ENCODE results near the gene SHC1.

The SHC1 gene

GRCh38 chr1:155008015-155008941 is 37.7 kb upstream of the SHC1 start:
- no peak for FAIRE-seq
- DNase-seq (ENCODE audit: low spot score): no peak

- no peak for FAIRE-seq
Observed at GRCh38 chr1:155007251-155007828, 36.8 kb upstream of the SHC1 start.

GRCh38 chr1:155006601-155007101 is 36.1 kb upstream of the SHC1 start:
- FAIRE-seq: no peak
- DNase-seq (ENCODE audit: low spot score): no peak

More at GRCh38 chr1:155007251-155007828, 36.8 kb upstream of the SHC1 start:
- DNase-seq (ENCODE audit: low spot score): no peak

GRCh38 chr1:155005076-155006011 is 34.8 kb upstream of the SHC1 start:
- FAIRE-seq: no peak
- DNase-seq (ENCODE audit: low spot score): no peak

GRCh38 chr1:155004352-155005075 is 34.0 kb upstream of the SHC1 start:
- DNase-seq (ENCODE audit: low spot score) (no peak), FAIRE-seq (no peak)

GRCh38 chr1:155003766-155004351 is 33.3 kb upstream of the SHC1 start:
- peak; percentile 55 for DNase-seq (ENCODE audit: low spot score)
- FAIRE-seq: no peak

- DNase-seq (ENCODE audit: low spot score) (peak; percentile 21), FAIRE-seq (no peak)
Observed at GRCh38 chr1:155003227-155003765, 32.7 kb upstream of the SHC1 start.

GRCh38 chr1:155002464-155003226 is 32.1 kb upstream of the SHC1 start, which contains the start of gene ZBTB7B:
TSS of gene ZBTB7B (plus strand) at chr1:155002802. CDS start at chr1:155014661, 11,859 bp downstream.
- FAIRE-seq (no peak), DNase-seq (ENCODE audit: low spot score) (no peak)

GRCh38 chr1:155001675-155002463 is 31.3 kb upstream of the SHC1 start:
- peak; percentile 96 for DNase-seq (ENCODE audit: low spot score)
- peak; percentile 74 for FAIRE-seq

- FAIRE-seq: no peak
- DNase-seq (ENCODE audit: low spot score): no peak
Observed at GRCh38 chr1:155001425-155001674, 30.8 kb upstream of the SHC1 start.

GRCh38 chr1:155000726-155001424 is 30.3 kb upstream of the SHC1 start:
- FAIRE-seq (peak; percentile 2), DNase-seq (ENCODE audit: low spot score) (peak; percentile 64)

- no peak for DNase-seq (ENCODE audit: low spot score)
- no peak for FAIRE-seq
Observed at GRCh38 chr1:155000411-155000725, 29.8 kb upstream of the SHC1 start.

- DNase-seq (ENCODE audit: low spot score) (no peak), FAIRE-seq (no peak)
Observed at GRCh38 chr1:154999571-155000410, 29.2 kb upstream of the SHC1 start.

- DNase-seq (ENCODE audit: low spot score) (no peak), FAIRE-seq (no peak)
Observed at GRCh38 chr1:154998818-154999570, 28.4 kb upstream of the SHC1 start.

- no peak for FAIRE-seq
- no peak for DNase-seq (ENCODE audit: low spot score)
Observed at GRCh38 chr1:154998201-154998780, 27.7 kb upstream of the SHC1 start.

All from RCC 7860 (cell line).